ENCODE results near the gene OAS3. TPM values are rescaled to one million over a fixed set of nuclear protein-coding genes. Genes with fewer than 3 reads are reported as not detected.
A peak's percentile ranks its signal among the peaks of the same experiment; 100 is the strongest.
"Not testable (repeated sequence)": the region's sequence is repeated elsewhere in the genome, so short reads cannot be mapped to it uniquely, and the experiment has no call there.

Gene OAS3
- total RNA-seq, 1 donor from 2014 or later, result 62.9 TPM

DNA sequence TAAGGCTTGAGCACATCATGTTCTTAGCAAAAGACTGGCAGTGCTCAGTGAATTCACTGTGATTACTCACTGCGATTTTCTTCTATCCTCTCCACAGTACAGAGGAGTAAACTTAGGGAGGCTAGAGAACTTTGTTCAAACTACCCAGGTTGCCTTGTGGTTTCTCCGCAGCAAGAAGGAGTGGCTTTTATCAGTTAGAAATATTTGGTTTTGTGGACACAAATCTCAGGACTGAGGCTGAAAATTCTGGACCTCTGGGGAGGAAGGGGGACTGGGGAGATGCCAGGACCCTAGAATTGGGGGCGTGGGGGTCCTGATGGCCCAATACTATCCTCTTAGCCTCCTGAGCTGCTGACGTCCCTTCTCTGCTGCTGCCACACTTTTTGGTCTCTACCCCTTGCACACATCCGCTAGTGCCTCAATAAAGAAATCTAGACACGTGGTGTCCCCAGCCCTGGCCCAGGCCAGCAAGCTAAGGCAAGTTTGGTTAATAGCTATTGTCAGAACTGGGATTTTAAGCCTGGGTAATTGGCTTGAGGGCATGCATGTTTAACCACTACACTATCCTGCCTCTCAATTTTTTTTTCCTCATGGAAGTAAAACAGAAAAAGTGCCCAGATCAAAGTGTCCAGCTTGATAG is 40.9 kb downstream of the OAS3 start:
- no peak for DNase-seq (ENCODE audit: extremely low read depth, low read depth, low spot score)

DNA sequence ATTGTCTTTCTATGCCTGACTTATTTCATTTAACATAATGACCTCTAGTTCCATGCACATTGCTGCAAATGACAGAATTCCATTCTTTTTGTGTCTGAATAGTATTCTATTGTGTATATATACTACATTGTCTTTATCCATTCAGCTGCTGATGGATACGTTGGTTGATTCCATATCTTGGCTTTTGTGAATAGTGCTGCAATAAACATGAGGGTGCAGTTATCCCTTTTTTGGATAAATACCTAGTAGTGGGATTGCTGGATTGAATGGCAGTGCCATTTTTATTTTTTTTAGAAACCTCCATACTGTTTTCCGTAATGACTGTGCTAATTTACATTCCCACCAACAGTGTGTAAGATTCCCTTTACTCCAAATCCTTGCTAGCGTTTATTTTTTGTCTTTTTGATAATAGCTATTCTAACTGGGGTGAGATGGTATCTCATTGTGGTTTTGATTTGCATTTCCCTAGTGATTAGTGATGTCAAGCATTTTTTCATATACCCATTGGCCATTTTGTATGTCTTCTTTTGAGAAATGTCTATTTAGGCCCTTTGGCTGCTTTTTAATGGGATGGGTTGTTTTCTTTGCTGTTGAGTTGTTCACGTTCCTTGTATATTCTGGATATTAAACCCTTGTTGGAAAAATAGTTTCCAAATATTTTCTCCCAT is 42.4 kb downstream of the OAS3 start:
- no peak for DNase-seq (ENCODE audit: extremely low read depth, low read depth, low spot score)

DNA sequence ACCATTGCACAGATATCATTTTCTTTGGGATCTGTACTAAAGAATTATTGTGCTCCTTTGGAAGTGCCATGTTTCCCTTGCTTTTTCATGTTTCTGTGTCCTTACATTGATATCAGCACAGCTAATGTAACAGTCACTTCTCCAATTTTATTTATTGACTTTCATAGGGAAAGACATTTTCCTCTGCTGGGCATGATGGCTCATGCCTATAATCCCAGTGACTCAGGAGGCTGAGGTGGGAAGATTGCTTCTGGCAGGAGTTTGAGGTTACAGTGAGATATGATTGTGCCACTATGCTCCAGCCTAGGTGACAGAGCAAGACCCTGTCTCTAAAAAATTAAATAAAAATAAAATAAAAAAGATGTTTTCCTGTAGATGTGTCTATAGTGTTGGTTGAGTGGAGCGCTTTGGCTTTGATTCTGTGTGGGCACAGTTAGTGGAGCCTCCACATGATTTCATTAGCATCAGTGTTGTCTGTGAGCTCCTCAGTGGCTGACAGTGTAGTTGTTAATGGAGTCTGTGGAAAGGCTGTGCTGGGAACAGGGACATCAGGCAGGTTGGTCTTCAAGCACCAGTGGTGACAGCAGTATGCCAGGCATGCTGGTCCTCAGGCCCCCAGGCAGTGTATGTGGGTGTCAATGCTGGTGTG is 47.5 kb downstream of the OAS3 start:
- DNase-seq (ENCODE audit: extremely low read depth, low read depth, low spot score), result no peak

DNA sequence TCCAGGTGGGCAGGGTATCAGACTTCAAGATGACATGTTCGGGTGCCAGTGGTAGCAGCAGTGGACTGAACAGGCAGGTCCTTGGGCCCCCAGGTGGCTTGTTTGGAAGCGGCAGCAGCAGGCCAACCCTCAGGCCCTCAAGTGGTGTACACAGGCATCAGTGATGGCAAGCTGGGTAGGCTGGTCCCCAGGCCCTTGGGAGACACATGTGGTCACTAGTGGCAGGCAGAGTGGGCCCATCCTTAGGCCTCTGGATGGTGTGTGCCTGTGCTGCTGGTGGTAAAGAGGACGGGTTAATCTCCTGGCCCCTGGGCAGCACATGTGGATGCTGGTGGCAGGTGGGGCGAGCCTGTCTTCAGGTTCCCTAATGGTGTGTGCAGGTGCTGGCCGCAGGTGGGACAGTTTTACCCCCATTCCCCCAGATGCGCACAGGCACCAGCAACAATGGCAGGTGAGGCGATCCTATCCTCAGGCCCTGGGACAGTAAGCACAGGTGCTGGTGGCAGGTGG is 48.1 kb downstream of the OAS3 start:
- DNase-seq (ENCODE audit: extremely low read depth, low read depth, low spot score), result no peak

DNA sequence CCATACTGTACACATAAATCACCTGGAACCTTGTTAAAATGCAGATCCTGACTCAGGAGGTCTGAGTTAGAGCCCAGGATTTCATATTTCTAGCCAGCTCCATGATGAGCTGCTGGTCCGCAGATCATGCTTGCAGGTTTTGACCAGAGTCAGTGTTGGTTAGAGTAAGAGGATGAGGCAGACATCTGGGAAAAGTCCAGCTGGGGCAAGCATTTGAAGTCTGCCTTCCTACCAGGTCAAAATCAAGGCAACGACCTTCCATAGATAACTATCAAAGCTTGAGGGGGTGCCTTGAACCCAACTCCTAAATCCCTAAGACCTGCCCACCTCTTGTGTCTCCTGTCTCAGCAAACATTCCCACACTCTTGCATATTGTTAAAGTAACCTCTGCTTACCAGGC is 49.3 kb downstream of the OAS3 start:
- DNase-seq (ENCODE audit: extremely low read depth, low read depth, low spot score), result no peak

DNA sequence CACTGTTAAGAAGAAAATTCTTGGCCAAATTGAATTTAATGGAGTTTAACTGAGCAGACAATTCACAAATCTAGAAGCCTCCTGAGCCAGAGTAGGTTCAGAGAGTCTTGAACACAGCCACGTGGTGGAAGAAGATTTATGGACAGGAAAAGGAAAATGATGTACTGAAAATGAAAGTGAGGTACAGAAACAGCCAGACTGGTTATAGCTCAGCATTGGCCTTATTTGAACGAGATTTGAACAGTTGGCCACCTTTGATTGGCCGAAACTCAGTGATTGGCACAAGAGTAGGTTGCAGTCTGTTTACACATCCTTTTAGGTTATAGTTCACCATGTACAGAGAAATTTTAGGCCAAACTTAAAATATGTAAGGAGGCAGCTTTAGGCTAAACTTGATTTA is 50.0 kb downstream of the OAS3 start:
- no peak for DNase-seq (ENCODE audit: extremely low read depth, low read depth, low spot score)

DNA sequence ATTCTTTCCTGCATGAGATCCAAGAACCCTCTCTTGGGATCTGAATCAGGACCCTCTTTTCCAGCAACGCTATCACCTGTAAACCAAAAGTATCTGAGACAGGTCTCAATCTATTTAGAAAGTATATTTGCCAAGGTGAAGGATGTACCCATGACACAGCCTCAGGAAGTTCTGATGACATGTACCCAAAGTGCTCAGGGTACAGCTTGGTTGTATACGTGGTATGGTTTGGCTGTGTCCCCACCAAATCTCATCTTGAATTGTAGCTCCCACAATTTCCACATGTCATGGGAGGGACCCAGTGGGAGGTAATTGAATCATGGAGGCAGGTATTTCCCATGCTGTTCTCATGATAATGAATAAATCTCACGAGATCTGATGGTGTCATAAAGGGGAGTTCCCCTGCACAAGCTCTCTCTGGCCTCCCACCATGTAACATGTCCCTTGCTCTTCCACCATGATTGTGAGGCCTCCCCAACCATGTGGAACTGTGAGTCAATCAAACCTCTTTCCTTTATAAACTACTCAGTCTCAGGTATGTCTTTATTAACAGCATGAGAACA is 50.6 kb downstream of the OAS3 start:
- DNase-seq (ENCODE audit: extremely low read depth, low read depth, low spot score), result not testable (repeated sequence)

DNA sequence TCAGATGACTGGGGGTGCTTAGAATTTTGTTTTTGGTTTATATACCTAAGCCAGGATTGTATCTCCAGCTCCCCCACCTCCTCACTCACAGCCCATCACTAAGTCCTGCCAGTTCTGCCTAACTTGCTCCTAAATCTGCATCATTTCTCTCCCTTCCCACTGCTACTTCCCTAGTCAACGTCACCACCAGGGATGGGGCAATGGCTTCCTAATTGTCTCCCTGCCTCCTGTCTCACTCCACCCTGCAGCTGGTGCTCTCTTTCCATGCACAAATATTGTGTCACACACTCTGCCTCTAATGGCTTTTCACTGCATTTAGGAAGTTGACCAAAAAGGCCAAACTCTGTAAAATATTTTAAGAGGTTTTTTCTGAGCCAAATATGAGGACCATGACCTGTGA is 51.5 kb downstream of the OAS3 start:
- DNase-seq (ENCODE audit: extremely low read depth, low read depth, low spot score), result no peak

DNA sequence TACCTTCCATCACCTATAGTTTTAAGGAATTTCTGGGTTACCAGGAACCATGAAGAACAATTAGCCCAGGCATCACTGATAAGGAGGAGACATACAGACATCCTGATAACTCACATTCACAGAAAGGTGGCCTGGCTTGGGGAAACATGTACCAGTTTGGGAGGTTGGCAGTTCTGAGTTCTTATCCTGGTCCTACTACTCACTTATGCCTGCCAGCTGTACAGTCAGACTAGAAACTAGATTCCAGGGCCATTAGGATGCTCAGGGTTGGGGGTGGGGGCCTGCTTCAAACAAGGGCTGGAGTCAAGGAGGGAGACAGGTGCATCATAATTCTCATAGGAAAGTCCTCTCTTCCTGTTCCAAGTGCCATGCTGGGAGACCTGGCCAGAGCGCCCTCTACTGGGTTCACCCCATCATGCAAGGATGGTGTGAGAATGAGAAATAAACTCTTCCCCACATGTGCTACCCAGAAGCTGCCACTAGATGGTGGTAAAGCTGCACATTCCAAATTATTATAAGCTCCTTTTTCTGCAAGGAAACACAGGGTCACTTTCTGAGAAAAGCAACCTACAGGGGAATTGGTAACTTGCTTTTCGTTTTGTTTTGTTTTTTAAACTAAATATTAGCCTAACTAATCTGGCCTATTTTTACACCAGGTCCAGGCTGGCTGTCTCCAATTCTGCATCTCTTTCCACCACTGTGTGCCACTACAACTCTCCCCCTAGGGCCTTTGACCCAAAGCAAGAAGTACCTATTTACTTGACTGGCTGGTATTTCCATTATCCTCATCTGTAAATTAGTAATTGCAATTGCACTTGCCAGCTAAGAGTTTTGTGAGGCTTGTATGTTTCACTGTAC is 54.5 kb downstream of the OAS3 start:
- peak; percentile 78 for DNase-seq (ENCODE audit: extremely low read depth, low read depth, low spot score)

DNA sequence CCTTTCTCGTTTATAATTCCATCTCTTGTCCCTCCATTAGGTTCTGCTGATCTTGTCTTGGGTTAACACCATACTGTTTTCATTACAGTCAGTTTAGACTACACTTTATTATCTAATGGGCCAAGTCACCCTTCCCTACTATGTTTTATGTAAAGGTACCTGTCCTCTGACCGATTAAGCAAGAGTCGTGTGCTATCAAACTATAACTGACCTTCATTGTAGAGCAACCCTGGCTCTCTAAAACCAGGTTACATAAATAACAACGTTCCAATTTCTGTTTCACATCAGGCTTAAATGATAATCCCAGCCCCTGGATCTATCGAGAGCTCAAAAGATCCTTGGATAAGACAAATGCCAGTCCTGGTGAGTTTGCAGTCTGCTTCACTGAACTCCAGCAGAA is 56.7 kb downstream of the OAS3 start:
- DNase-seq (ENCODE audit: extremely low read depth, low read depth, low spot score), result no peak

DNA sequence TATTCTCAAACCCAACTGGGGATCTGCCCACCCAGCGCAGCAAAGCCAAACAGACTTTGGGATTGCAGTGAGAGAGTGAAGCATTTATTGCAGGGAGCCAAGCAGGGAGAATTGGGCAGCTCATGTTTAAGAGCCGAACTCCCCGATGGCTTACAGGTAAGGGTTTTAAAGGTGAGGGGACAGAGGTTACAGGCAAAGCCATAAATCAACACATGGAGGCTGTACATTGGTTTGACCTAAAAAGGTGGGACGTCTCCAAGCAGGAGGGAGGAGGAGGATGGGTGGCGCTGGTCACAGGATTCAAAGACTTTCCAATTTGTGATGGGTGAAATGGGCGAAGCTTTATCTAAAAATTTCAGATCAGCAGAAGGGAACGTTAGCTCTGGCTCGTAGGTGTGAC is 58.2 kb downstream of the OAS3 start:
- DNase-seq (ENCODE audit: extremely low read depth, low read depth, low spot score), result no peak

DNA sequence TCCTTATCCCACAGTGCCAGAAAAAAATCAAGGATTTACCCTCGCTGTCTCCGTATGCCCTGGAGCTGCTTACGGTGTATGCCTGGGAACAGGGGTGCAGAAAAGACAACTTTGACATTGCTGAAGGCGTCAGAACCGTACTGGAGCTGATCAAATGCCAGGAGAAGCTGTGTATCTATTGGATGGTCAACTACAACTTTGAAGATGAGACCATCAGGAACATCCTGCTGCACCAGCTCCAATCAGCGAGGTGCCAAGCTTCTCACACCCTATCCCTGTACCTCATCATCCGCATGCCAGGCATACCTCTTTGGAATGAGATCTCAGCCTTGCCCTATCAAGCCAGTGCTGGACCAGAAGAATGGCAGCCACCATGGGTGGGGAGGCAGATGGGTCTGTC is 59.2 kb downstream of the OAS3 start:
- no peak for DNase-seq (ENCODE audit: extremely low read depth, low read depth, low spot score)

DNA sequence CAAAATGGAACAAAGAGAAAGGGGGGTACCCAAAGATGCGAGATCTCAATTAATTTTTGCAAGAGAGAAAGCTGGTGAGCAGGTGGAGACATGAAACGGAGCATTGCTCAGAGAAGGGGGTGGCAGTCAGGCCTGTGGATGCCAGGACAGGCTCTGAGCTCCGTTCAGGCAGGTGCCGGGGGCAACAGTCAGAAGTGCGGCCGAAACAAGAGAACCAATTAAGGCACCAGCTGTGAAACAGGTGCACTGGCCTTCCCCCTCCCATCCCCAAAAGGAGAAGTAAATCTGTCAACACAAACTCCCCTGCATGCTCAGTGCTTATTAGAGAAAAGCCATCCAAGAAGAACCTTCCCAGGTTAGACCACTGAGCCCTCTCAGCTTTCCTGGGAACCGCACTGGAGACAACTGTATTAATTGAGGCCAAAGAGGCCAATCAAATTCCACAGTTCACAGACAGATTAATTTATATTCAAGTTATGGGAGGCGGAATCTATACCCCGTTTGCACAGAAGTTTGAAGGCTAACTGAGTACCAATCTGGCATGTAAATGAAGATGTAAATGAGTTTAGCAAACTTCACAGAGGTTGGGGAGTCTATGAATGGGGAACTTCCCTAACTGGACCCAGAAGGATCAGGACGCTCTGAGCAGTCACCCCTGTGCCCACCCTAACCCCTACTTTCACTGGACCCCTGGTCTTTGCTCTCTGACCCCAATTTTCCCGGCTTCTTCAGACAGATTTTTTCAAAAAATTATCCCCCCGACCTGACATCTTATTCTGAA is 60.9 kb downstream of the OAS3 start:
- no peak for DNase-seq (ENCODE audit: extremely low read depth, low read depth, low spot score)

DNA sequence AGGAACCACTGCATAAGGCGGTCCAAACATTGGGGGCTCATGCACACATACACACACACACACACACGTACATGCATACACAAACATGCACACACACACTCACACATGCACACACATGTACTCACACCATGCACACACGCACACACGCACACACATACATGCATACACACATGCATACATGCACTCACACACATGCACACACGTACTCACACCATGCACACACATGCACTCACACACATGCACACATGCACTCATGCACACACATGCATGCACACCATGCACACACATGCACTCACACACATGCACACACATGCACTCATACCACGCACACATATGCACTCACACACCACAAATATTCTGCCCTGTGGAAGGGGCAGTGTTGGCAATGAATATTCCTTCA is 62.2 kb downstream of the OAS3 start:
- DNase-seq (ENCODE audit: extremely low read depth, low read depth, low spot score), result no peak

DNA sequence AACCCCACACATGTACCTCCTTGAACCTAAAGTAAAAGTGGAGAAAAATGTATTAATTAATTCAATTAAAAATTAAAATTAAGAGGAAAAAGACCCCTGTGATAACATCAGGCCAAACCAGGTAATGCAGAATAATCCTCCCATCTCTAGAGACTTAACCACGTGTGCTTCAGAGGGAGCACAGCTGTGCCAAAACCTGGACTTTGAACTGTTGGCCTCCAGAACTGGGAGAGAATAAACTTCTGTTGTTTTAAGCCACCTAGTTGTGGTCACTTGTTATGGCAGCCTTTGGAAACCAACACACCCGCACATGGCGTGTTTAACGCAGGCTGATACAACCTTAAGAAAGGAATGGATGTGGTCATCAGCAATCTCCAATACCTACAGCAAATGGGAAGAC is 63.9 kb downstream of the OAS3 start:
- no peak for DNase-seq (ENCODE audit: extremely low read depth, low read depth, low spot score)

DNA sequence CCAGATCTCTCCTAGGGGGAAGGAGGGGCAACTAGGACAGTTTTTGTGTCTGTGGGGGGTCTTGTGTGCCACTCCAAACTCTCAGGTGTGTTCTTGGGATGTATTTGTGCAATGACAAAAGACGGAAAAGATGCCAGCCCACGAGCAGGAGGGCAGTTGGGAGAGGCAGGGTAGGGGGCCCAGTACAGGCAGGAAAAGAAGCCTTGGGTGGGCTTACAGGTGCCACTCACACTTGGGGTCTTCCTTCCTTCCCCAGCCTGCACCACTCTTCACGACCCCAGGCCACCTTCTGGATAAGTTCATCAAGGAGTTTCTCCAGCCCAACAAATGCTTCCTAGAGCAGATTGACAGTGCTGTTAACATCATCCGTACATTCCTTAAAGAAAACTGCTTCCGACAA is 64.4 kb downstream of the OAS3 start:
- no peak for DNase-seq (ENCODE audit: extremely low read depth, low read depth, low spot score)

DNA sequence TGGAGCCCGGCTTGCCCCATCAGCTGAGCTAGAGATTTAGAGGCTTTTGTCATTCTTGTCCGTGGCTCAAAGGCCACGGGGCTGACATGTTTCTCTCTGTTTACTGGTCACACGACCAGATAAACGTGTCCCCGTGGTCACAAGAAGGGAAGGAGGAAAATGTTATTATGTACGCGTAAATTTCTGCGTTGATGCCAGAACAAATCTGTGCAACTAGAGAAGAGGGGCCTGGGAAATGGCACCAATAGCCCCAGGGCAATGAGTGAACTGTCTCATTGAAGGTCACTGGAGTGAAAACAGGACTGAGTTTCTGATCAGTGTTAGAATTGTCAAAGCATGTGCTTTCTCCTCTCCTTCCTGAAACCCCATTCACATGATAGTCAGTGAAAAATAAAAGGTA is 65.4 kb downstream of the OAS3 start:
- DNase-seq (ENCODE audit: extremely low read depth, low read depth, low spot score), result no peak

DNA sequence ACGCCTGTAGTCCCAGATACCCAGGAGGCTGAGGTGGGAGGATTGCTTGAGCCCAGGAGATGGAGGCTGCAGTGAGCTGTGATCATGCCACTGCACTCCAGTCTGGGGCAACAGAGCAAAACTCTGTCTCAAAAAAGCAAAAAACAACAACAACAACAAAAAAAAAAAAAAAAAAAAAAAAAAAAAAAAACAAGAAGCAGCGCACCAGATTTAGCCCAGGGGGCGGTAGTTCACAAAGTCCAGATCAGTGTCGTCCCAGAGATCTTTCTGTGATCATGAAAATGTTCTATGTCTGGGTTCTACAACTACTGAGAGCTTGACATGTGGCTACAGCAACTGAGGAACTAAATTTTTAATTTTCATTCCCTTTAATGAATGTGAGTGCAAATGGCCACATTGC is 67.5 kb downstream of the OAS3 start:
- DNase-seq (ENCODE audit: extremely low read depth, low read depth, low spot score), result no peak

DNA sequence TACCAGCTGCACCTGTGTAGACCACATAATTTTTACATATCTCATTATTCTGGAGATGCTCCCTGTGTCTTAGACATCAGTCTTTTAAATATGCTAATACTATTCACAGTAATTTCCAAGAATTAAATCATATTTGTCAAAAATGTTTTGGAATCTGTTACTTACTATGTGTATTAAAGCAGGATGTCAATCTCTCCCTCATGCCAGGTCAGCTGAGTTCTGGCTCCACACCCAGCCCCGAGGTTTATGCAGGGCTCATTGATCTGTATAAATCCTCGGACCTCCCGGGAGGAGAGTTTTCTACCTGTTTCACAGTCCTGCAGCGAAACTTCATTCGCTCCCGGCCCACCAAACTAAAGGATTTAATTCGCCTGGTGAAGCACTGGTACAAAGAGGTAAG is 67.9 kb downstream of the OAS3 start:
- no peak for DNase-seq (ENCODE audit: extremely low read depth, low read depth, low spot score)

DNA sequence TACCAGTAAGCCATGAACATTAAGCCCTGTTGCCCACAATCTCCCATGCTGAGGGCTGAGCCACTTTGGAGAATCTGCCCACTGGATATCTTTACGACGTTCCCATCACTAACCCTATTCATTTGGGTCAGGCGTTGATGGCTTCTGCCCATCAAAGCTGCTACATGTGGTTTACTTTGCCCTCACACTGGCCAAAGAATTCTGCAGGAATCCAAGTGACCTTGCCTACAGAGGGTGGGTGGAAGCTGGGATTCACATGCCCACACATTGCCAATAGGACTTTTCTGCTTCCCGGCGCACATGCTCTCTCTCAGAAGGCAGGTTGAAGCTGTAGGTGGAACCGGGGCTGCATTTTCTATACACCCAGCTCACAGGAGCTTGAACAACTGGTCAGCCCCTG is 68.4 kb downstream of the OAS3 start:
- no peak for DNase-seq (ENCODE audit: extremely low read depth, low read depth, low spot score)

Measured in glomerular endothelial cell (primary cell).